Caki2 (cell line): Measurements from ENCODE around the gene TNFRSF1B. TPM values are rescaled to one million over a fixed set of nuclear protein-coding genes. Genes with fewer than 3 reads are reported as not detected.
A peak's percentile ranks its signal among the peaks of the same experiment; 100 is the strongest.

ENCODE experiments used
- DNase-seq: peaks from one replicate; pipeline ENCODE4 v3.0.0-alpha.2; 2015; ENCODE audit warnings: low read depth
- in situ Hi-C: cut with HindIII; loops from 2 replicates; pipeline ENCODE4 v1.10.0; 2016; ENCODE audit warnings: low sequenced_read_pairs, low pct_unique_long_range_greater_than_20kb, mixed read lengths
- total RNA-seq: library from RNA; depleted of rRNA; stranded (reverse); fragments of >200 nt; shearing (Covaris generic); gene quantifications from 2 replicates; pipeline ENCODE4 v1.2.3, GENCODE V29; 2014; ENCODE audit warnings: low replicate concordance

Gene TNFRSF1B
- total RNA-seq, 1 experiment from 2014 or later, result 7.3 TPM

DNA sequence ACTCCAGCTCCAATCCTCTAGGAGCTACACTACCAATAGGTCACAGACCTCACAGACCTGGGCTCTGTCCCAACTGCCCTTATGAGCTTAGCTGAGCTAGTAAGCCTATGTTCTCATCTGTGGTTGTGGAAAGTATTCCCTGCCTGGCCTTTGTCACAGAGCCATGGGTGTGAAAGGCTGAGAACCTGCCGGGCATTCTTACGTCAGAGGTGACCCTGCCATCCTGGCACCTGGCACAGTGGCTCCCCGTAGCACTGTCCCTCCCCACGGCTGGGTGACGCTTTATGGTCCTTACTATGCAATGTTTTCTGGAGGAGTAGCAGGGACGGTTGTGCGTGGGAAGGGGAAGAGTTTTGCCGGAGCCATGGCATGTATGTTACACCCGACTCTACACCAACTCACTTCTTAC, 3.5 kb downstream of the TNFRSF1B start:
- in situ Hi-C loops, result no loop called here
- DNase-seq, result no peak

DNA sequence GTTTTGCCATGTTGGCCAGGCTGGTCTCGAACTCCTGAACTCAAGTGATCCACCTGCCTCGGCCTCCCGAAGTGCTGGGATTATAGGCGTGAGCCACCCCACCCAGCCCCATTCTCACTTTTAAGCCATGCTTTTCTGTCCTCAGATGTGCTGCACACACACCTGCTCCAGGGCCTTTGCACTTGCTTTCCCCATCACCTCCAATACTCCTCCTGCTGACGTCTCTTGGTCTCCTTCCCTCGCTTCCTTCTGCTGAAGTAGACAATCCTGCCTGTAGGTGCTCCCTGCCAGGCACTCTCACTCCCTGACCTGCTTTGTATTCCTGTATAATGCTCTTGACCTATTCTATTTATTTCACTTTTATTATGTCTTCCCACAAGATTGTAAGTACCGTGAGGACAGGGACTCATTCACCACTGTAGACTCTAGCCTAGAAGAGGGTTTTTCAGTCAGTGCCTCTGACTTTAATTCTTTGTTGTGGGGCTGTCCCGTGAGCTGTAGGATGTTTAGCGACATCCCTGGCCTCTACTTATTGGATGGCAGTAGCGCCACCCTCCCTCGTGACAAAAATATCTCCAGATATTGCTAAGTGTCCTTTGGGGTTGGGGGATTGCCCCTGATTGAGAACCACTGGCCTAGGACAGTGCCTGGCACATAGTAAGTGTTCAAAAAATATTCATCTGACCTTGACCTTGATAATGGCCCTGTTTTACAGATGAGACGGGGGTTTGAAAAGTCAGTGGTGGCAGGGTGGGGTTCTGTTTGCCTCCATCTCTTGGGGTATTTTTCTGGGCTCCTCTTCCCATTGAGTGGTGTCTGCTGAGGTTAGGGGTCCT, 4.6 kb downstream of the TNFRSF1B start:
- in situ Hi-C loops, result no loop called here
- DNase-seq, result no peak

DNA sequence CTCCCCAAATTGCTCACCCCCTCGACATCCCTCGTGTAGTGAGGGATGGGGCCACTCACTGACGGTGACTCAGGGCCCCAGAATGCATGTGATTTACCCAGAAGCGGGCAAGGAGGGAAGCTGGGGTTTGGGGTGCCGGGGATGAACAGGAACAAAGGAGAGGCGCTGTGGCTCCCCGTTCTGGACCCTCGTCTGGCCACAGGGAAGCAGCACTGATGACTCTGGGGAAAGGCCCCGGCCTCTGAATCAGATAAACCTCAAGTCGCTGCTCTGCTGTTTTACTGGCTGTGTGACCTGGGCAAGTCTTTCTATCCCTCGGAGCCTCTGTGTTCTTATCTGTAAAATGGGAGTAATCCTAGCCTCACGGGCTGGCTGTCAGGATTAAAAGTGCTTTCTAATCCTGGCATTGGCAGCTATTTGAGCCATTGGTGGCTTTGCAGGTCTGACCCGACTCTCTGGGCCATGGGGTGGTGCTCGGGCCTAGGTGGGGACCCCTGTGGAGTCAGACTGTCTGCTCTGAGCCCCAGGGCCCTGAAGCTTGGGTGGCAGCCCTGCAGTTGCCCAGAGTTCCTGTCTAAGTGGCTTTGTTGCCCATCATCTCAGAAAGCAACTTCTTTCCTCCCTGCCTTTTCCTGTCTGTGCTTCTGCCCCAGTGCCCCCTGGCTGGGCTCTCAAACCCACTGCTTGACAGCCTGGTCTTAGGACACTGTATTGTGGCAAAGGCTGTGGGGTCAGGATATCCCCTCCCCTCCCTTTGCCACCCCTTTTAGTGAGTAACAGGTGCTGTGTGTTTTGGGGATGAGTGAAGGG, 5.5 kb downstream of the TNFRSF1B start:
- in situ Hi-C loops, result no loop called here

DNA sequence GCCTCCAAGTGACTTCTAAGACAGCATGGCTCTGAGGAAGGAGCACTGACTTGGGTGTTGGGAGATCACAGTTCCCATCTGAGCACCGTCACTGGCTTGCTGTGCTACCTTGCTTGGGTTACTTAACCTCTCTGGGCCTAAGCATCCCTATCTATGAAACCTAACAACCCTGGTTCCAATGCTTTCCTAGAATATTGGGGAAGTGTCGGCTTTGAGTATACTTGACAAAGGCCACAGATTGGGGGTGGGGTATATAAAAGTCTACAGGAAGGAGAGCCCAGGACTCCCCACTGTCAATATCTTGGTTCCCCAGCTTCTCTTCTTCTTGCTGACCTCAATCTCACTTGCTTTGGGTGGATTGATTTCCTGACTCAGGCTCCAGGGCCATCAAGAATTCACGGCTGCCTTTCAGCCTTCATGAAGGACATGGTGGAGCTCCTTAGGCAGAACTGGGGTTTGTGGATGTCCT, 6.3 kb downstream of the TNFRSF1B start:
- DNase-seq, result no peak
- in situ Hi-C loops, result no loop called here

More for the DNA sequence above, 5.5 kb downstream of the TNFRSF1B start:
- no peak for DNase-seq

DNA sequence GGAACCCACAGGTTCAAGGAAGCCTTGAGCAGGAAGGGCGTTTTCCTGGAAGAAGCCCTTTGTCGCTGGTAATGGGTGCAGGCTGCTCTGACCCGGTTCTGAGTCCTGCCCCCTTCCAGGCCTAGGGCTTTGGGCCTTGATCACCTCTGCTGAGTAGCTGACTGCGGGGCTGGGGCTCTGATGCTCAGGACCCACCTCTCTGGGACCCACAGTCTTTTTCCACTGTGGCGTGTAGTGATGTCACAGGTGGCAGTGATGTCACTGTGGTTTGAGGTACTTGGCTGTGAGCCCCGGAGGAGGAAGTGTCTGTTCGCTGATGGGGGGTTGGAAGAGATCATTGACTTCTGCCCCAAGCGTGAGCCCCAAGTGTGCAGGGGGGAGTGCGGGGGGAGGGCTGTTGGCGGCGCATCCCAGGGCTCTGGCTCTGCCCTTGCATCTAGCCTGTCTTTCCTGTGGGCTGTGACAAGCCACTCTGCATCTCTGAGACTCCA, 6.9 kb downstream of the TNFRSF1B start:
- DNase-seq, result no peak
- in situ Hi-C loops, result no loop called here

DNA sequence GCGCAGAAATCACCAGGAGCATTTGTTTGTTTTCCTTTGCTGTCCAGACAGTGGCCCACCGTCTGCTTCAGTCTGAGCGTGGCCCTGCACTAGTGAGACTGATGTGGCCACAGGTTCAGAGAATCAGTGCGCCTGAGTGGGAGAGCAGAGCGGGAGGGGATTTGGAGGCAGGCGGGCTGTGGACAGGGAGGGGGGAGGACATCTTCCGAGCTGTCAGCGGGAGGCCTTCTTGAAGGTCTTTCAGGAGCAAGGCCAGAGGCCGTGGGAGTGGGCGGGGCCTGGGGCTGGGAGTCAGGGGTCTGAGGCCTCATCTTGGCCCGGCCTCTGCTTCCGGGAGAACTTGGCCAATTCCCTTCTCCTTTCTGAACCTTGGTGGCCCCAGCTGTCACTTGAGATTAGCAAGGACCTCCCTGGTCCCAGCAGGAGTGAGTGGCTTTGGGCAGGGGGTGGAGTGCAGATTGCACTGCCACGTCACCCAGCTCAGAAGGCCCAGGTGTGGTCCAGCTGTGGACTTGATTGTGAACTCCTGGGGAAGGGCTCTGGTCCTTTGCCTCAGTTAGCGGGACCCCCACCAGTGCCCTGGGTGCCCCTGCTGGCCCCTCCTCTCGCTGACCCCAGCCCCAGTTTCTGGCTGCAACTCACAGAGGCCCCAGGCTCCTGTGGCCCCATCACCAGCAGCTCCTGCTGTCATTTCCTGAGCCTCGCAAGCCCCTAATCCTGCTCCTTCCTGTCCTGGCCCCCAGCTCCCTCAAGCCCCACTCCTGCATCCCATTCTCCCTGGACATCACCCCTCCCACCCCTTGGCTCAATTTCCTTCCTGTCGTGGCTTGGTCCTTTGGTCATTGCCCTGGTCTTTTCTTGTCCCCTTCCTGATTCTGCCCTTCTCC, 8.4 kb downstream of the TNFRSF1B start:
- DNase-seq, result no peak
- in situ Hi-C loops, result no loop called here

DNA sequence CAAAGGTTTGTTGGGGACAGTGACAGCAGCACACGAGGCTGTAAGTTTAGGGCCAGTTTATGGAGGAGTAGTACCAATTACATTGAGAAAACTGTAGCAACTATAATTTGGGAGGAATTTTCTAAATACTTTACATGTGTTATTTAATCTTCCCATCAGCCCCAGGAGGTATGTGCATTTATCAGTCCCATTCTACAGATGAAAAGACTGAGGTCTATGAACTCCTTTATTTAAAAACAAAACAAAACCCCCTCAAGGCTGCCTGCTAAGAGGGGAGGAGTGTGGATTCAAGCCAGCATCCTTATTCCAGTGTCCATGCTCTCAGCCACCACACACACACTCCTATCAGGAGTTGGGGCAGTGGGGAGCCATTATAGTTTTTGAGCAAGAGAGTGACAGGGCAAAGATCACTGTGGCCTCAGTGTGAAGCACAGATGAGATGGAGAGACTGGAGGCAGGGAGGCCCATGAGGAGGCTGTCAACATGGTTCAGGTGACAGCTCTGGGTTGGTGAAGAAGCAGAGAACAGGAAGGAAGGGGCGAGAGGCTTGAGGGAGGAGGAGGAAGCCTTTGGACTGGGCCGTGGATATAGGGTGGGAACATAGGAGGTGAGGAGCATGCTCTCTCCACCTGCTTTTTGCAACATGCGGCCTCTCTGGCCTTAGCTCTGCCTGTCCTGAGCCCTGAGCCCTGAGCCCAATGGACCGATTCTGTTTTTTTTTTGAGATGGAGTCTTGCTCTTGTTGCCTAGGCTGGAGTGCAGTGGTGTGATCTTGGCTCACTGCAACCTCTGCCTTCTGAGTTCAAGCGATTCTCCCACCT, 9.7 kb downstream of the TNFRSF1B start:
- DNase-seq, result no peak
- in situ Hi-C loops, result no loop called here

DNA sequence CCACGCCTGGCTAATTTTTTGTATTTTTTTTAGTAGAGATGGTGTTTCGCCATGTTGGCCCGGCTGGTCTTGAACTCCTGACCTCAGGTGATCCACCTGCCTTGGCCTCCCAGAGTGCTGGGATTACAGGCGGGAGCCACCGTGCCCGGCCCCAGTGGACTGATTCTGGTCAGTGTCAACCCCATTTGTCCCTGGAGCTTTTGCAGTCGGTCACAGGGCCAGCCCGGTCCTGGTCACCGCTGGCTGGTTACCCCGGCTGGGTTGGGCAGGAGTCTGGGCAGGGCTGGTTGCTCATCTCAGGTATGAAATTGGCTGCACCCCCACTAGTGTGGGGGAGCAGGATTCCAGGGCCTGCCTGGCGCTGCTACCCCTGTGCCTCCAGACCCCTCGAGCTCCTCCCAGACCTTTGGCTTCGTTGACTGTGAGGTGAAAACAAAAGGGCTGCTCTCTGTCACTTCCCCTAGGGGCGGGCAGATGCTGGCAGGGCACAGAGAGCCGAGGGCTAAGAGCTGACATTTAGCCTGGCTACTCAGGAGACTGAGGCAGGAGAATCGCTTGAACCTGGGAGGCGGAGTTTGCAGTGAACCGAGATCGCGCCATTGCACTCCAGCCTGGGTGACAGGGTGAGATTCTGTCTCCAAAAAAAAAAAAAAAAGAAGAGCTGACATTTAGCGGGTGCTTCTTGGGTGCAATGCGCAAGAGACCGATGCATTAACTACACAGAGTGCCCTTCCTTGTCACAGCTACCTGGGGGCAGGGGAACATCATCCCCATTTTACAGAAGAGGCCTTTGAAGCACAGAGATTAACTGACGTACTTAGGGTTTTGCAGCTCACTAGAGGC, 10.6 kb downstream of the TNFRSF1B start:
- in situ Hi-C loops, result no loop called here
- no peak for DNase-seq

DNA sequence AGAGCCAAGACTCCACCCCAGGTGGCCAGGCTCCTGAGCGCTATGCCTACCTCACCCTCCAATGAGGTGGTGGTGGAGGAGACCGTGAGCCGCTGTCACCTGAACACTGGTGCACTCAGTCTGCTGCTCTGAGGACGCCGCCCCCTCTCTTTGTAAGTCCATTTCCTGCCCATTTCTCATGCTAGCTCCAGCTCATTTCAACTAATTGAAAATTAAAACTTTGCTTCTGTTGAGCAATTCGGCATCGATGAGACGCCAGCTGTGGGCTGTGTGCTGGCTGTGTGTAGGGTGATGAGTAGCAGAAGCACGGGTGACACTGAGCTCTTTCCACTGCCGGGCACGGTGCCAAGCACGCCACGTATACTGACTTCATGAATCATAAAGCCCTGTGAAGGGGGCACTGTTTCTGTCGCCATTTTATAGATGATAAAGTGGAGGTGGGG, 11.2 kb downstream of the TNFRSF1B start:
- peak; percentile 15 for DNase-seq
- in situ Hi-C loops, result no loop called here

DNA sequence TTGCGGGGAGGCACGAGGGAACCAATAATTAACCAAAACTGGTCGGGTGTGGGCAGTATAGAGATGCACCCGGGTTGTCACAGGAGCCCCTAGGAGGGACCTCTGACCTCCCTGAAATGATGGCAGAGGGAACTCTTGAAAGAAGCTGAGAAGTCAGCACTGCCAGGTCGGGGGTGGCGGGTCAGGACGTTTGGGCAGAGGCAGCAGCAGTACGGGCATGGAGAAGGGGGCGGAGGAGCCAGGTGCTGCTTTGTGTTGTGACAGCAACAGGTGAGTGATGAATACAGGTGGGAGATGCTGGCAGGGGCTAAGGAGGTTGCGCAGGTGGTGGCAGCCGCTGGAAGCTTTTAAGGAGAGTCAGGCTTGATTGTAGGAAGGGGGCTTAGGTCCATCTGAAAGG, 11.7 kb downstream of the TNFRSF1B start:
- in situ Hi-C loops, result no loop called here
- no peak for DNase-seq

DNA sequence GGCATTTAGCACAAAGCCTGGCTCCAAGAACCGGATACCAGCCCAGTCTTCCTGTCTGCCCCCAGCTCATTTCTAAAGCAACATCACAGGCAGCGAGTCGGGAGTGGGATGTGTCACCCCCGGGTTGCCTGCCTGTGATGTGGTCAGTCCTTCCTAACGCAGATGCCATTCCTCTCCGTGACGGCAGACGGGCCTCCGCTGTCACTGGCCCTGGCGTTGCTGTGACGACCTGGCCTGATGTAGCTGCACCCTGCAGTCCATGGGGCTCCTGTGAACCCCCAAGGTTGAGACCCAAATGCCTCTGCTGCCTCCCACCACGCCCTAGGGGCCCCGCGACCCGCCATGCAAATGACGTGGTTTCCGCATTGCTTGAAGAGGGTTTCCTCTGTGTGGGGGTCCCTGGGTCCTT, 12.3 kb downstream of the TNFRSF1B start:
- no peak for DNase-seq
- in situ Hi-C loops, result no loop called here

DNA sequence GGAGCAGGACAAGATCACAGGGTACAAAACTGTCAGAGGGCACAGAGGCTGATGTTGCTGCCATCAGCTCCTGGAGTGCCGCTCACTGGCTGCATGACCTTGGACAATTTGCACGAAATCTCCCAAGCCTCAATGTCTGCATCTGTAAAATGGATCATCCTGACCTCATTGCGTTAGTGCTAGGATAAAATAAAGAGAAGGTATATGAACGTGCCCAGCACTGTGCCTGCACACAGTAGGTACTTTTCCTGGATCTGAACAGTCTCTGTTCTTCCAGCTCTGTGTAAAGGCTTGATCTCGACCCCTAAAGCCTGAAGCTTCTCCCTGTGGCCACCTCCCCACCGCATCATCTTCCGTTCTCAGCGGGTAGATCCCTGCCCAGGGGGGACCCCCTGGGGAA, 12.9 kb downstream of the TNFRSF1B start:
- no peak for DNase-seq
- in situ Hi-C loops, result no loop called here

DNA sequence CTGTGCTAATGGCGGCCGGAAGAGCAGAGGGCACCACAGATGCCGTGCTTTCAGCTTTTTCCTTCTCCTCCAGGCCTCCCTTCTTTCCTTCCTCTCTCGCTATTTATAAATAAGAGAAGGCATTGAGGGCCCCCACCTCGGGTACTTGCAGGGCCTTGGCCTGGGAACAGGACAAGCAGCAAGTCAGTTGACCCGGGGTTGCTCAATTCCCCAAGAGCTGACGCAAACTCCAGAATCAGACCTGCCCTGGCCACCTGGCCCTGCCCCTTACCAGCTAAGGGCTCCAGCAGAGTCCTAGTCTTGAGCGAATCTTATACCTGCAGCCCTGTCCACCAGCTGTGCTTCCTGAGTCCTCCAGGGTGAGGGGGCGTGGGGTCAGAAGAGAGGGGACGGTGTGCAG, 13.5 kb downstream of the TNFRSF1B start:
- no peak for DNase-seq
- in situ Hi-C loops, result no loop called here

DNA sequence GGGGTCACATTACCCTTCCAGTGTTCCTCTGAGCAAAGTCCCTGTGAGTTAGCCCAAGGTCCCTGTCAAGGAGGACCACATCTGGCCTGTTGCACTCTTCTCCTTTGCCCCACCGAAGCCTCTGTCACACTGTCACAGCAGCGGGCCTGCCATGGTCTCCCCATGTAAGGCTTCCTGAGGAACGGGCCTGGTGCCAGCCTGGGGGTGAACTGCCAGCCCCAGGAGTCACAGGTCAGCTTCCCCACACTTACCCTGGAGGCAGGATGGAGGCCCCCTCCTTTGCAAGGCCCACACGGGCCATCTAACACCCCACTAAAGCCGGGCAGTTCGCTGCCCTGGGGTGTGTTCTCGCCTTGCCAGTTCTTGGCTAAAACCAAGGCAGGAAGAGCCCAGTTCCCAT, 14.1 kb downstream of the TNFRSF1B start:
- DNase-seq, result no peak
- in situ Hi-C loops, result no loop called here

DNA sequence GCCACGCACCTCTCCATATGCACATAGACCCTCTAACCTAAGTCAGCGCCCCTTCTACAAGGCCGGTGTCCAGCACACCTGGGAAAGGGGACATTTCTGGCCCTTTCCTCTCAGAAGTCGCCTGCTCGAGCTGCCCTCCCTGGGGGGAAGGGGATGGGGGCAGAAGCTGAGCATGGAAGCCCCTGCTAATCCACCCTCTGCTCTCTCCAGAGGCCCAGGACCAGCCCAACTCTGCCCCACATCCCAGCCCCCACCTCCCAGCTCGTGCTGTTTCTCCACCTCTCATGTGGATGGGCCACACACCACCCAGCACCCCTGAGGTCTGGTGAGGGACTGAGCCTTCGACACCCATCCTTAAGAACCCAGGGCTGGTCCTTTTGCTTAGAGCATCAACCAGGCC, 14.8 kb downstream of the TNFRSF1B start:
- in situ Hi-C loops, result no loop called here
- DNase-seq, result no peak

DNA sequence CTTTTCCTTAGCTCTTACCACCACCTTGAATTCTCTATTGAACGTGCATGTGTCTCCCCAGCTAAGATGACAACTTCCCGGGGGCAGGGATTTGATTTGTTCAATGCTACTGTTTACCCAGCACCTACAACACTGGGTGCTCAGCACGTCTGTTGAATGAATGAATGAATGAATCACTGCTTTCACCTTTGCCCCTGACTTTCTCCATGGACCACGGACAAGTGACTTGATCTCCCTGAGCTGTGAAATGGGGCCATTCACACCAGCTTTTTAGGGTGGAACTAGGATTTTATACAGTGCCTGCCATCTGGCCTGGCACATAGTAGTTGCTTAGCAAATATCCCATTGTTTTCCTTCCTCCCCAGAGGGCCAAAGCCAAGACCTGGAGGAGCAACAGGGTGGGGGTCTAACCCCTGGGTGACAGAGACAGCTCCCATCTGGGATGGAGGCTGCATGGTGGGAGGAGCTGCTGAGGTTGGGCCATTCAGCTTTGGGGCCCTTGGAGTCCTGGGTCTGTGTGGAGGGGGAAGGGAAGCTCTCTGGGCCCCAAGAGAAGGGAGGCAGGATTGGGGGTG, 15.7 kb downstream of the TNFRSF1B start:
- no peak for DNase-seq
- in situ Hi-C loops, result no loop called here
